Measurements from ENCODE around the gene SLC39A9.
"Not testable (repeated sequence)": the region's sequence is repeated elsewhere in the genome, so short reads cannot be mapped to it uniquely, and the experiment has no call there.

GRCh38 chr14:69497866-69498265 lies 99.4 kb downstream of the SLC39A9 start:
- not testable (repeated sequence) for TF ChIP-seq CTCF (IDR thresholded peaks at IDR 0.05; ENCODE audit: low read depth, low read length, missing input control); RAD21 (IDR thresholded peaks at IDR 0.05); TAF1 (conservative IDR thresholded peaks at IDR 0.05); FOXA2 (IDR thresholded peaks at IDR 0.05)
- TF ChIP-seq, protein P1, sequence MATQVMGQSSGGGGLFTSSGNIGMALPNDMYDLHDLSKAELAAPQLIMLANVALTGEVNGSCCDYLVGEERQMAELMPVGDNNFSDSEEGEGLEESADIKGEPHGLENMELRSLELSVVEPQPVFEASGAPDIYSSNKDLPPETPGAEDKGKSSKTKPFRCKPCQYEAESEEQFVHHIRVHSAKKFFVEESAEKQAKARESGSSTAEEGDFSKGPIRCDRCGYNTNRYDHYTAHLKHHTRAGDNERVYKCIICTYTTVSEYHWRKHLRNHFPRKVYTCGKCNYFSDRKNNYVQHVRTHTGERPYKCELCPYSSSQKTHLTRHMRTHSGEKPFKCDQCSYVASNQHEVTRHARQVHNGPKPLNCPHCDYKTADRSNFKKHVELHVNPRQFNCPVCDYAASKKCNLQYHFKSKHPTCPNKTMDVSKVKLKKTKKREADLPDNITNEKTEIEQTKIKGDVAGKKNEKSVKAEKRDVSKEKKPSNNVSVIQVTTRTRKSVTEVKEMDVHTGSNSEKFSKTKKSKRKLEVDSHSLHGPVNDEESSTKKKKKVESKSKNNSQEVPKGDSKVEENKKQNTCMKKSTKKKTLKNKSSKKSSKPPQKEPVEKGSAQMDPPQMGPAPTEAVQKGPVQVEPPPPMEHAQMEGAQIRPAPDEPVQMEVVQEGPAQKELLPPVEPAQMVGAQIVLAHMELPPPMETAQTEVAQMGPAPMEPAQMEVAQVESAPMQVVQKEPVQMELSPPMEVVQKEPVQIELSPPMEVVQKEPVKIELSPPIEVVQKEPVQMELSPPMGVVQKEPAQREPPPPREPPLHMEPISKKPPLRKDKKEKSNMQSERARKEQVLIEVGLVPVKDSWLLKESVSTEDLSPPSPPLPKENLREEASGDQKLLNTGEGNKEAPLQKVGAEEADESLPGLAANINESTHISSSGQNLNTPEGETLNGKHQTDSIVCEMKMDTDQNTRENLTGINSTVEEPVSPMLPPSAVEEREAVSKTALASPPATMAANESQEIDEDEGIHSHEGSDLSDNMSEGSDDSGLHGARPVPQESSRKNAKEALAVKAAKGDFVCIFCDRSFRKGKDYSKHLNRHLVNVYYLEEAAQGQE (IDR thresholded peaks at IDR 0.05), result not testable (repeated sequence)
- TF ChIP-seq, protein P2, sequence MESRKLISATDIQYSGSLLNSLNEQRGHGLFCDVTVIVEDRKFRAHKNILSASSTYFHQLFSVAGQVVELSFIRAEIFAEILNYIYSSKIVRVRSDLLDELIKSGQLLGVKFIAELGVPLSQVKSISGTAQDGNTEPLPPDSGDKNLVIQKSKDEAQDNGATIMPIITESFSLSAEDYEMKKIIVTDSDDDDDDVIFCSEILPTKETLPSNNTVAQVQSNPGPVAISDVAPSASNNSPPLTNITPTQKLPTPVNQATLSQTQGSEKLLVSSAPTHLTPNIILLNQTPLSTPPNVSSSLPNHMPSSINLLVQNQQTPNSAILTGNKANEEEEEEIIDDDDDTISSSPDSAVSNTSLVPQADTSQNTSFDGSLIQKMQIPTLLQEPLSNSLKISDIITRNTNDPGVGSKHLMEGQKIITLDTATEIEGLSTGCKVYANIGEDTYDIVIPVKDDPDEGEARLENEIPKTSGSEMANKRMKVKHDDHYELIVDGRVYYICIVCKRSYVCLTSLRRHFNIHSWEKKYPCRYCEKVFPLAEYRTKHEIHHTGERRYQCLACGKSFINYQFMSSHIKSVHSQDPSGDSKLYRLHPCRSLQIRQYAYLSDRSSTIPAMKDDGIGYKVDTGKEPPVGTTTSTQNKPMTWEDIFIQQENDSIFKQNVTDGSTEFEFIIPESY (IDR thresholded peaks at IDR 0.05), result not testable (repeated sequence)

Data from liver (tissue), 3 donors.